Measurements from ENCODE around the gene CBL. TPM values are rescaled to one million over a fixed set of nuclear protein-coding genes. Genes with fewer than 3 reads are reported as not detected.
"Not testable (repeated sequence)": the region's sequence is repeated elsewhere in the genome, so short reads cannot be mapped to it uniquely, and the experiment has no call there.

The CBL gene
- total and polyA plus RNA-seq, 2 experiments from 2014 or later: 31.6 to 67.6 TPM

GRCh38 chr11:119167077-119167458 is 39.1 kb upstream of the CBL start:
- H4K20me1 ChIP-seq (replicated peaks; ENCODE audit: insufficient read depth); H3K27me3 ChIP-seq (ENCODE audit: insufficient read depth); H3K9me2 ChIP-seq (ENCODE audit: insufficient read depth); H3K27ac ChIP-seq (ENCODE audit: low read depth); H3K4me3 Mint-ChIP-seq; H3K4me3 ChIP-seq; H3K36me3 ChIP-seq (ENCODE audit: insufficient read depth); H3K36me3 Mint-ChIP-seq (ENCODE audit: low read depth); ATAC-seq; H3F3A ChIP-seq (replicated peaks; ENCODE audit: low read depth); DNase-seq (ENCODE audit: low spot score); H3K79me2 ChIP-seq (replicated peaks; ENCODE audit: insufficient read depth); H3K9me3 Mint-ChIP-seq: not testable (repeated sequence)
- Histone ChIP-seq H2AFZ (peak overlapping the region; percentile 67; the same call in 1 of the 2 replicates), H3K4me2 (peak overlapping the region; percentile 42; the same call in 1 of the 2 replicates), H3K4me1 (ENCODE audit: insufficient read depth) (peaks cover 12% of the 10 kb centered on the region; the same call in 1 of the 2 replicates)
- H3K27ac Mint-ChIP-seq: peak overlapping the region; percentile 31; the same call in 1 of the 2 replicates
- peaks cover 25% of the 10 kb centered on the region for H3K27me3 Mint-ChIP-seq (ENCODE audit: insufficient read depth, low read depth, poor library complexity)
- H3K4me1 Mint-ChIP-seq: peaks cover 15% of the 10 kb centered on the region

GRCh38 chr11:119167933-119168332 is 38.2 kb upstream of the CBL start:
- ATAC-seq: no peak
- H3K9me2 ChIP-seq (ENCODE audit: insufficient read depth): no peaks in the 10 kb centered on the region
- no peaks in the 10 kb centered on the region for H3K79me2 ChIP-seq (replicated peaks; ENCODE audit: insufficient read depth)
- no peak overlapping the region for H3K4me2 ChIP-seq
- TF ChIP-seq, protein P1, sequence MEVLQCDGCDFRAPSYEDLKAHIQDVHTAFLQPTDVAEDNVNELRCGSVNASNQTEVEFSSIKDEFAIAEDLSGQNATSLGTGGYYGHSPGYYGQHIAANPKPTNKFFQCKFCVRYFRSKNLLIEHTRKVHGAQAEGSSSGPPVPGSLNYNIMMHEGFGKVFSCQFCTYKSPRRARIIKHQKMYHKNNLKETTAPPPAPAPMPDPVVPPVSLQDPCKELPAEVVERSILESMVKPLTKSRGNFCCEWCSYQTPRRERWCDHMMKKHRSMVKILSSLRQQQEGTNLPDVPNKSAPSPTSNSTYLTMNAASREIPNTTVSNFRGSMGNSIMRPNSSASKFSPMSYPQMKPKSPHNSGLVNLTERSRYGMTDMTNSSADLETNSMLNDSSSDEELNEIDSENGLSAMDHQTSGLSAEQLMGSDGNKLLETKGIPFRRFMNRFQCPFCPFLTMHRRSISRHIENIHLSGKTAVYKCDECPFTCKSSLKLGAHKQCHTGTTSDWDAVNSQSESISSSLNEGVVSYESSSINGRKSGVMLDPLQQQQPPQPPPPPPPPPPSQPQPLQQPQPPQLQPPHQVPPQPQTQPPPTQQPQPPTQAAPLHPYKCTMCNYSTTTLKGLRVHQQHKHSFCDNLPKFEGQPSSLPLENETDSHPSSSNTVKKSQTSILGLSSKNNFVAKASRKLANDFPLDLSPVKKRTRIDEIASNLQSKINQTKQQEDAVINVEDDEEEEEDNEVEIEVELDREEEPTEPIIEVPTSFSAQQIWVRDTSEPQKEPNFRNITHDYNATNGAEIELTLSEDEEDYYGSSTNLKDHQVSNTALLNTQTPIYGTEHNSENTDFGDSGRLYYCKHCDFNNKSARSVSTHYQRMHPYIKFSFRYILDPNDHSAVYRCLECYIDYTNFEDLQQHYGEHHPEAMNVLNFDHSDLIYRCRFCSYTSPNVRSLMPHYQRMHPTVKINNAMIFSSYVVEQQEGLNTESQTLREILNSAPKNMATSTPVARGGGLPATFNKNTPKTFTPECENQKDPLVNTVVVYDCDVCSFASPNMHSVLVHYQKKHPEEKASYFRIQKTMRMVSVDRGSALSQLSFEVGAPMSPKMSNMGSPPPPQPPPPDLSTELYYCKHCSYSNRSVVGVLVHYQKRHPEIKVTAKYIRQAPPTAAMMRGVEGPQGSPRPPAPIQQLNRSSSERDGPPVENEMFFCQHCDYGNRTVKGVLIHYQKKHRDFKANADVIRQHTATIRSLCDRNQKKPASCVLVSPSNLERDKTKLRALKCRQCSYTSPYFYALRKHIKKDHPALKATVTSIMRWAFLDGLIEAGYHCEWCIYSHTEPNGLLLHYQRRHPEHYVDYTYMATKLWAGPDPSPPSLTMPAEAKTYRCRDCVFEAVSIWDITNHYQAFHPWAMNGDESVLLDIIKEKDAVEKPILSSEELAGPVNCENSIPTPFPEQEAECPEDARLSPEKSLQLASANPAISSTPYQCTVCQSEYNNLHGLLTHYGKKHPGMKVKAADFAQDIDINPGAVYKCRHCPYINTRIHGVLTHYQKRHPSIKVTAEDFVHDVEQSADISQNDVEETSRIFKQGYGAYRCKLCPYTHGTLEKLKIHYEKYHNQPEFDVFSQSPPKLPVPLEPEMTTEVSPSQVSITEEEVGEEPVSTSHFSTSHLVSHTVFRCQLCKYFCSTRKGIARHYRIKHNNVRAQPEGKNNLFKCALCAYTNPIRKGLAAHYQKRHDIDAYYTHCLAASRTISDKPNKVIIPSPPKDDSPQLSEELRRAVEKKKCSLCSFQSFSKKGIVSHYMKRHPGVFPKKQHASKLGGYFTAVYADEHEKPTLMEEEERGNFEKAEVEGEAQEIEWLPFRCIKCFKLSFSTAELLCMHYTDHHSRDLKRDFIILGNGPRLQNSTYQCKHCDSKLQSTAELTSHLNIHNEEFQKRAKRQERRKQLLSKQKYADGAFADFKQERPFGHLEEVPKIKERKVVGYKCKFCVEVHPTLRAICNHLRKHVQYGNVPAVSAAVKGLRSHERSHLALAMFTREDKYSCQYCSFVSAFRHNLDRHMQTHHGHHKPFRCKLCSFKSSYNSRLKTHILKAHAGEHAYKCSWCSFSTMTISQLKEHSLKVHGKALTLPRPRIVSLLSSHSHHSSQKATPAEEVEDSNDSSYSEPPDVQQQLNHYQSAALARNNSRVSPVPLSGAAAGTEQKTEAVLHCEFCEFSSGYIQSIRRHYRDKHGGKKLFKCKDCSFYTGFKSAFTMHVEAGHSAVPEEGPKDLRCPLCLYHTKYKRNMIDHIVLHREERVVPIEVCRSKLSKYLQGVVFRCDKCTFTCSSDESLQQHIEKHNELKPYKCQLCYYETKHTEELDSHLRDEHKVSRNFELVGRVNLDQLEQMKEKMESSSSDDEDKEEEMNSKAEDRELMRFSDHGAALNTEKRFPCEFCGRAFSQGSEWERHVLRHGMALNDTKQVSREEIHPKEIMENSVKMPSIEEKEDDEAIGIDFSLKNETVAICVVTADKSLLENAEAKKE (CRISPR knock-in tag; IDR thresholded peaks at IDR 0.05): no peak
- TF ChIP-seq ZNF114 (CRISPR knock-in tag; IDR thresholded peaks at IDR 0.05): no peak
- Mint-ChIP-seq H3K27me3 (ENCODE audit: insufficient read depth, low read depth, poor library complexity) (peaks cover 25% of the 10 kb centered on the region), H3K36me3 (ENCODE audit: low read depth) (no peaks in the 10 kb centered on the region), H3K4me3 (peak overlapping the region; percentile 67), H3K27ac (no peak overlapping the region), H3K4me1 (peaks cover 20% of the 10 kb centered on the region), H3K9me3 (no peaks in the 10 kb centered on the region; the same call in 2 of the 3 replicates)
- H4K20me1 ChIP-seq (replicated peaks; ENCODE audit: insufficient read depth): no peaks in the 10 kb centered on the region
- DNase-seq (ENCODE audit: low spot score): no peak
- H3F3A ChIP-seq (replicated peaks; ENCODE audit: low read depth): peaks cover 6% of the 10 kb centered on the region; the same call in 1 of the 2 replicates
- no peak overlapping the region for H3K4me3 ChIP-seq
- H2AFZ ChIP-seq: no peak overlapping the region
- H3K36me3 ChIP-seq (ENCODE audit: insufficient read depth): no peaks in the 10 kb centered on the region
- H3K27ac ChIP-seq (ENCODE audit: low read depth): no peak overlapping the region
- peaks cover 12% of the 10 kb centered on the region; the same call in 1 of the 2 replicates for H3K4me1 ChIP-seq (ENCODE audit: insufficient read depth)
- no peaks in the 10 kb centered on the region for H3K27me3 ChIP-seq (ENCODE audit: insufficient read depth)

All from GM23338 (cell line).